Measurements from ENCODE around the gene KRT6A.

Gene KRT6A

DNA sequence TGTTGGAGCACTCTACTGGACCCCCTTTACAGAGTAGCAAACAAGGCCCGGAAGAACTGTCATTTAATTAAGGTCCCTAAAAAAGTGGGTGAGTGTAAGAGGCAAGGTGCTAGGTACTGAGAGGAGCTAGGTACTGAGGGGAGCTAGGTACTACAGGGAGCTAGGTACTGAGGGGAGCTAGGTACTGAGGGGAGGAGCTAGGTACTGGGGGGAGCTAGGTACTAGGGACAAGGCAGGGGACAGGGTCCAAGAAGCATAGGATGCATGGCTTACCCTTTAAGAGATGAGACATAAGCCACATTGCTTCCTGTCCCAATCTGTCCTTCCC, 22.2 kb upstream of the KRT6A start:
- Mint-ChIP-seq H3K9me3 (peaks cover 12% of the 10 kb centered on the region), H3K4me3 (no peak overlapping the region), H3K27ac (no peak overlapping the region), H3K36me3 (ENCODE audit: low read depth) (peaks cover 7% of the 10 kb centered on the region), H3K4me1 (peaks cover 2% of the 10 kb centered on the region), H3K27me3 (ENCODE audit: low read depth, poor library complexity) (no peaks in the 10 kb centered on the region)
- TF ChIP-seq, protein P1, sequence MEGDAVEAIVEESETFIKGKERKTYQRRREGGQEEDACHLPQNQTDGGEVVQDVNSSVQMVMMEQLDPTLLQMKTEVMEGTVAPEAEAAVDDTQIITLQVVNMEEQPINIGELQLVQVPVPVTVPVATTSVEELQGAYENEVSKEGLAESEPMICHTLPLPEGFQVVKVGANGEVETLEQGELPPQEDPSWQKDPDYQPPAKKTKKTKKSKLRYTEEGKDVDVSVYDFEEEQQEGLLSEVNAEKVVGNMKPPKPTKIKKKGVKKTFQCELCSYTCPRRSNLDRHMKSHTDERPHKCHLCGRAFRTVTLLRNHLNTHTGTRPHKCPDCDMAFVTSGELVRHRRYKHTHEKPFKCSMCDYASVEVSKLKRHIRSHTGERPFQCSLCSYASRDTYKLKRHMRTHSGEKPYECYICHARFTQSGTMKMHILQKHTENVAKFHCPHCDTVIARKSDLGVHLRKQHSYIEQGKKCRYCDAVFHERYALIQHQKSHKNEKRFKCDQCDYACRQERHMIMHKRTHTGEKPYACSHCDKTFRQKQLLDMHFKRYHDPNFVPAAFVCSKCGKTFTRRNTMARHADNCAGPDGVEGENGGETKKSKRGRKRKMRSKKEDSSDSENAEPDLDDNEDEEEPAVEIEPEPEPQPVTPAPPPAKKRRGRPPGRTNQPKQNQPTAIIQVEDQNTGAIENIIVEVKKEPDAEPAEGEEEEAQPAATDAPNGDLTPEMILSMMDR (IDR thresholded peaks at IDR 0.05): no peak
- DNase-seq: no peak

- Mint-ChIP-seq H3K9me3 (peaks cover 17% of the 10 kb centered on the region), H3K4me3 (no peak overlapping the region), H3K36me3 (ENCODE audit: low read depth) (peaks cover 7% of the 10 kb centered on the region), H3K27ac (no peak overlapping the region), H3K27me3 (ENCODE audit: low read depth, poor library complexity) (no peaks in the 10 kb centered on the region), H3K4me1 (no peaks in the 10 kb centered on the region)
- TF ChIP-seq, protein P1 (IDR thresholded peaks at IDR 0.05): no peak
- no peak for DNase-seq
Observed at GRCh38 chr12:52514471-52515318, 21.6 kb upstream of the KRT6A start.

GRCh38 chr12:52513736-52514135, 20.7 kb upstream of the KRT6A start:
- H3K4me1 Mint-ChIP-seq: no peaks in the 10 kb centered on the region
- H3K27me3 Mint-ChIP-seq (ENCODE audit: low read depth, poor library complexity): no peaks in the 10 kb centered on the region
- no peak for DNase-seq
- peaks cover 7% of the 10 kb centered on the region for H3K36me3 Mint-ChIP-seq (ENCODE audit: low read depth)
- peaks cover 18% of the 10 kb centered on the region for H3K9me3 Mint-ChIP-seq
- TF ChIP-seq, protein P1 (IDR thresholded peaks at IDR 0.05): no peak
- H3K27ac Mint-ChIP-seq: no peak overlapping the region
- no peak overlapping the region for H3K4me3 Mint-ChIP-seq

DNA sequence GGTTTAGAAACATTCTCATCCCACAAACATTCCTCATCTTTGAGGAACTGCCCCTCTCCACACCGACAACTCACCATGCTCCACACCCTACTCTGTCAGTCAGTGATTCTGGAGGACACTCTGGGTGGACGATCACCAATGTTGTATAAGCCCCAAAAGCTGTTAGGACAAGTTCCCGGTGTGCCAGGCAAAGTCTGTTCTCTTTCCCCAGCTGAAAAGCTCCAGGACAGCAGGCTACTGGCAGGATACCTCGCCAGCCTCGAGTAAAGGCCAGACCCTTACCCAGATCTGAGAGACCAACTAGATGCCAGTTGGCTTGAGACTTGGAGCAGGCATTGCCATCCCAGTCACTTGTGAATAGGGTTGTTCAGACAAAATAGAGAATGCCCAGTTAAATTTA, 15.2 kb upstream of the KRT6A start:
- Mint-ChIP-seq H3K27ac (no peak overlapping the region), H3K36me3 (ENCODE audit: low read depth) (peaks cover 7% of the 10 kb centered on the region), H3K4me3 (no peak overlapping the region), H3K4me1 (no peaks in the 10 kb centered on the region), H3K27me3 (ENCODE audit: low read depth, poor library complexity) (no peaks in the 10 kb centered on the region), H3K9me3 (peaks cover 21% of the 10 kb centered on the region)
- no peak for DNase-seq
- TF ChIP-seq, protein P1 (IDR thresholded peaks at IDR 0.05): no peak

DNA sequence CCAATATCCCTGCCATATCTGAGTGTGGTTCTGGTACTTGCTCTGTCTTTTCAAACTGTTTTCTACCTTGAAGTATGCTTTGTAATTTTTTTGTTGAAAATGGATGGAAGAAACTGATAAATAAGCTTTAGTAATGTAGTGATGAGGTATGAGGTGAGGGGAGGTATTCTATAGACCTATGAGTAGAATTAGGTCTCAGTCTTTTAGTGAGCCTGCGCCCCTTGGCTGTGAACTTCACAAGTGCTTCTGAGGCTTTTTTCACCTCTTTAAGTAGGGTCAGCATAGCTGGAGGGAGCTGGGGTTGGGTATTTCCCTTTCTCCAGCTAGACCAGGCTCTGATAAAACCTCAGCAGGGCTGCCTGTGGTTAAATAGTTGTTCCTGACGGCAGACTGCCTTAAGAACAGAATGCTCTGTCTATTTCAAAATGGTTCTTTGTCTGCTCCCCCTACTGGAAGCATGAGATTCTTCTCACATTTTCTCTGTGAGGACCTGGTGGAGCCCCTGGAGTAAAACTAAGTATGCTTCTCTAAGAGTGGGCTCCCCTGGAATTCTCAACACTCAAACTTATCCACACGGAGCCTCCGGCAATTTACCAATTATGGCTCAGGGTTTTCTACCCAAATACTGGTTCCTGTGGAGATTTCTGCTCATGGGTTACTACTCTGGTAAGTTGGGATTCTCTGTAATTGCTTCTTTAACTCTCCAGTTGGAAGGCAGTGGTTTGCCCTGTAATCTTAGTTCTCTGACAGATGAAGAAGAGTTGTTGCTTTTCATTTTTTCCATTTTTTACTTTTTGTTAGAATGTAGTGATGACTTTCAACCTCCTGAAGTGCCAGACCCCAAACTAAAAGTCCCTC, 14.0 kb upstream of the KRT6A start:
- TF ChIP-seq, protein P1 (IDR thresholded peaks at IDR 0.05): peak; percentile 55
- no peak for DNase-seq
- H3K4me1 Mint-ChIP-seq: no peaks in the 10 kb centered on the region
- peaks cover 7% of the 10 kb centered on the region for H3K36me3 Mint-ChIP-seq (ENCODE audit: low read depth)
- no peak overlapping the region for H3K27ac Mint-ChIP-seq
- peaks cover 28% of the 10 kb centered on the region for H3K9me3 Mint-ChIP-seq
- no peak overlapping the region for H3K4me3 Mint-ChIP-seq
- H3K27me3 Mint-ChIP-seq (ENCODE audit: low read depth, poor library complexity): no peaks in the 10 kb centered on the region
